M059J (cell line): Measurements from ENCODE around the gene CDKN2AIPNL. TPM values are rescaled to one million over a fixed set of nuclear protein-coding genes. Genes with fewer than 3 reads are reported as not detected.
"Not testable (repeated sequence)": the region's sequence is repeated elsewhere in the genome, so short reads cannot be mapped to it uniquely, and the experiment has no call there.

Source experiments
- DNase-seq: peaks from one replicate; pipeline ENCODE4 v3.0.0-alpha.2; 2012; ENCODE audit warnings: low read depth
- total RNA-seq: library from RNA; depleted of rRNA; stranded (reverse); fragments of >200 nt; shearing (Covaris generic); gene quantifications from 2 replicates; pipeline ENCODE4 v1.2.3, GENCODE V29; 2014

CDKN2AIPNL gene
- total RNA-seq, 1 experiment from 2014 or later, result 29.9 TPM

DNA sequence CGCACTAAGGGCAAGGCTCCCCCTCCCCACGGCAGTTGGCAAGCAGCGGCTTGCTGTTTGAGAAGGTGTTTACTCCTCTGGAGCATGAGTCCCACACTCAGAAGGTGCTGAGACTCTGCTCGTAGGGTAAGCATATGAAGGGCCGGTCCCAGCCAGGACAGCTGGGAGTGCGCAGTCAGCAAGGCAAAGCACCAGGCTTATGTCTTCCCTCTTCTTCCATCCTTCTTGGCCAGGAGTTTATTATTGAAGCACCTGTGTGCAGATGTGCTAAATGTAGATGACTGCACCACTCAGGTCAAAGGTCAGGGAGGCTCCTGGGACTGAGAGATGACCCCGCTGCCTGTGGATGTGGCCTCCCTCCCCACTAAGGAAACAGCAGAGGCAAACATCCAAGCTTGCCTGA lies 27.0 kb upstream of the CDKN2AIPNL start:
- no peak for DNase-seq

GRCh38 chr5:134437847-134438581 lies 26.3 kb upstream of the CDKN2AIPNL start:
- DNase-seq, result peak; percentile 69

GRCh38 chr5:134437340-134437846 lies 25.7 kb upstream of the CDKN2AIPNL start:
- DNase-seq, result no peak

DNA sequence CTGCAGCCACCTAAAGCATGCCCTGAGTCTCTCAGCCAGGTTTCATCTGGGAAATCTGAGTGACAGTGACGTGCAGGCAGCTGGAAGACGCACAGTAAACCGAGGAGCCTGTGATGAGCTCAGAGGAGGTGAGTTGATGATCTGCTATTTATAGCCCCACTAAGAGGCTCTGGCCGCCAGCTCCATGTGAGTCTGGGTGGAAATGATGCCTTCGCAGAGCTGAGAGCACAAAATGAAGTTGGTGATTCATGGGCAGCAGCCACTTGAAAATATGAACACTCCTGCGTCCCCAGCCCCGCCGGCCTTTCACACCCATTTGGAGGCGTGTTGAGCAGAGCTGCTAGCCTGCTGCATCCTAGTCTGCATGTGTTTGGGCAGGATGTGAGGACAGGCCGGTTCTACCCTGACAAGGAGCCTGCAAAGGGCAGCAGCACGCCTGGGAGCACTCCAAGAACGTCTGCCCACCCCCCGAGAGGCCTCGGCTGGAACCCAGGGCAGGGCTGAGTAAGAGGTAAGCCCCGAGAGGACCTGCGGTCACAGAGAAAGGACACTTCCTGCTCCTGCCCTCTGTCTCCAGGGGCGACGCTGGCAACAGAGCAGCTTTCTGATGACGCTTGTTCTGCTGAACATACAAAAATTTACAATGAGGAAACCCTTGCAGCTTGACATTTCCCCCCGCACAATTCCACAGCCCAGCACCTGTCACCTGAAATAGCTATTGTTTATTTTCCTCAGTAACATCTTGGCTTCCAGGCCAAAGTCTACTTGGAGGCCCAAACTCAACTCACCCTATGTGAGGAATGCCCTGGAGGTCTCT lies 25.1 kb upstream of the CDKN2AIPNL start:
- DNase-seq, result peak; percentile 96

DNA sequence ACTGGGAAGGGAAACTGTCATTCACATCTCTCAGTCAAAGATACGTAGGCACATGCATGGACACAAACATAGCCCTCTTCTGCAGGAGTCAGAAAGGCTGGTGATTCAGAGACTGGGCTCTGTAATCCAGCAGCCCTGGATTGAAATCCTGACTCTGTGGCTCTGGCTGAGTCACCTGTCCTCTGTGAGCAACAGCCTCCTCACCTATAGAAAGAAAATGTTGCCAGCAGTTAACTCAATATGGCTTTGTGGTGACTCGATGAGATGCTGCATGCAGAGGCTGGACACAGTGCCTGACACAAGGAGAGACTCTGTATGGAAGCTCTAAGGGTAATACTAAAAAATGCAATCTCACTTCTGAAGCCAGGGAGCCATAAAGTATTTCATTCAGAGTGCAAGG lies 23.9 kb upstream of the CDKN2AIPNL start:
- DNase-seq, result peak; percentile 86

DNA sequence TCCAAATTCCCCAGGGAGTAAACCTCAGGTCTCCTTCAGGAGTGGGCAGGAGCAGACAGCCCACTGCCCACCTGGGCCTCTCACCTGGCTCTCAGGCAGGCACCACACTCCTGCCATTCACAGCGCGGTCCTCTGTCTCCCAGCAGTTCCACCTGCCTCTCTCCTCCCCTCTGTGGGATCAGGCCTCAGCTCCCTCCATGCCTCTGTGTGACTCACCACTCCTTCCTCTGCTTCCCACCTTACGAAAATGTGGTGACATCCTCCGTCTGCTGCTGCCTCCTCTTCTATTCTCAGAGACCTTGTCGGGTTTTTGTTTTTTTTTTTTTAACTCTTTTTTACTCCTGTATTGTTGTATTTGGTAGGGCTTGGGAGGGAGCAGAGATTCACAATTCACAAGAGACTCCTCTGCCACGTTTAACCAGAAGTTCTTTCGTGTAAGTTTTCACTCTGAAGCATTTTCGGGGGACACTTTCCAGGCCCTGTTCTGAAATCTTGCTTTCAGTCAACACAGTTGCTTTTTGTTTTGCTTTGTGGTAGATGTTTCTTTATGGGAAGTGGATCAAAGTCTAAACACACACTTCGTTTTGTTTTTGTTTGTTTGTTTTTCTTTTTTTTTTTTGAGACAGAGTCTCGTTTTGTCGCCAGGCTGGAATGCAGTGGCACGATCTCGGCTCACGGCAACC lies 21.1 kb upstream of the CDKN2AIPNL start:
- DNase-seq, result peak; percentile 67

DNA sequence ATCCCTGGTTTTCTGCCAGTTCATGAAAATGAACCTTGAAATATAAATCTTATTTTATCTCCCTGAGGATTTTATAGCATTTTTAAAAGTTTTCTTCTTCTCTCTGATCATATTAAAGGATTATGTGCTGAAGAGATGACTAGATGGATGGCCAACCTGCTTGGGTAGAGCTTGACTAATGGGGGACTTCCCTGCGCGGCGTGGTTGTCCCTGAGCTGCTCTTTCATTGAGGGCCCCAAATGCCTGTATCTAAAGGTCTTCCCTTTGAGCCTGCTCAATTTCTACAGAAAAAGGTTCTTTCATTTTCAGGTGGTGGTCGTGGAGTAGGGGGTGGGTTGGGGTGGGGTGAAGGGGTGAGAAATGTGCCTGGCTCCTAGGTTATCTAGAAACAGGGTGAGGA lies 20.5 kb upstream of the CDKN2AIPNL start:
- no peak for DNase-seq

GRCh38 chr5:134430001-134430569 lies 18.4 kb upstream of the CDKN2AIPNL start:
- no peak for DNase-seq

GRCh38 chr5:134427540-134428041 lies 15.9 kb upstream of the CDKN2AIPNL start:
- no peak for DNase-seq

- DNase-seq, result no peak
Observed at GRCh38 chr5:134426361-134426760, 14.7 kb upstream of the CDKN2AIPNL start.

DNA sequence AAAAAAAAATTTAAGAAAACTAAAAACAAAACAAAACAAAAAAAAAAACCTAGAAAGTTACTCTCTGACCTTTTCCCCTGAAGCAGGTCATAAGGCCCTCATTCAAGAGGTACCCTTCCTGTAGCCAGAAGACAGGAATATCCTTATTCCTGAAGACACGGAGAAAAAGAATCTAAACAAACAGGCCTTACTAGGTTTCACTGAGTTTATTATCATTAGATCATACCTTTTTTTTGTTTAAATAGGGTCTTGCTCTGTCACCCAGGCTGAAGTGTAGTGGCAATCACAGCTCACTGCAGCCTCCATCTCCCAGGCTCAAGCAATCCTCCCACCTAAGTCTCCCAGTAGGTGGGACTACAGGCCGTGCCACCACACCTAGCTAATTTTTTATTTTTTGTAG lies 11.7 kb upstream of the CDKN2AIPNL start:
- no peak for DNase-seq

GRCh38 chr5:134422791-134423365 lies 11.2 kb upstream of the CDKN2AIPNL start:
- no peak for DNase-seq

GRCh38 chr5:134421038-134421437 lies 9.4 kb upstream of the CDKN2AIPNL start:
- not testable (repeated sequence) for DNase-seq

DNA sequence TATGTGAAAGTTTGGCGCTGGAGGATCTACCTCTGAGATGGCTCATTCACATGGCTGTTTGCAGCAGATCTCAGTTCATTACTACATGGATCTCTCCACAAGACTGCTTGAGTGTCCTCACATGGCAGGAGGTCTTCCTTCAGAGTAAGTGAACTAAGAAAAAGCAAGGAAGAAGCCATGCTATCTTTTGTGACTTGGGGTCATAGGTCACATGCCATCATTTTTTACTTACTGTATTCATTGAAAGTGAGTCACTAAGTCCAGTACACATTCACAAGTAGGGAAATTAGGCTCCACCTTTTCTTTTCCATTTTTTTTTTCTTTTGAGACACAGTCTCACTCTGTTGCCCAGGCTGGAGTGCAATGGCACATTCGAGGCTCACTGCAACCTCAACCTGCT lies 8.7 kb upstream of the CDKN2AIPNL start:
- DNase-seq, result peak; percentile 66

DNA sequence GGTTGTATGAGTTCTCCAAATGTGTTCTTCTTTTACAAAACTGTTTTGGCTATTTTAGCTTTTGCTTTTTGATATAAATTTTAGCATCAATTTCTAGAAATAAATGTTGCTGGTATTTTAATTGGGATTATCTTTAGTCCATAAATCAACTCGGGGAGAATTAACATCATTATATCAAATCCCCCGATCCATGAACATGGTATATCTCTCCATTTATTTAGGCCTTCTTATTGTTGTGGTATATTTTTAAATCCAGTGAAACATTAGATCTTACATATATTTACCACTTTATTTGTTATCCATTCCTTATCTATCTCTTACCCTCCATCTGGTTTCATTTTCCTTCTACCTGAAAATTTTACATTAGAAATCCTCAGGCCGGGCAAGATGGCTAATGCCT lies 7.3 kb upstream of the CDKN2AIPNL start:
- no peak for DNase-seq

- no peak for DNase-seq
Observed at GRCh38 chr5:134417707-134418106, 6.0 kb upstream of the CDKN2AIPNL start.

DNA sequence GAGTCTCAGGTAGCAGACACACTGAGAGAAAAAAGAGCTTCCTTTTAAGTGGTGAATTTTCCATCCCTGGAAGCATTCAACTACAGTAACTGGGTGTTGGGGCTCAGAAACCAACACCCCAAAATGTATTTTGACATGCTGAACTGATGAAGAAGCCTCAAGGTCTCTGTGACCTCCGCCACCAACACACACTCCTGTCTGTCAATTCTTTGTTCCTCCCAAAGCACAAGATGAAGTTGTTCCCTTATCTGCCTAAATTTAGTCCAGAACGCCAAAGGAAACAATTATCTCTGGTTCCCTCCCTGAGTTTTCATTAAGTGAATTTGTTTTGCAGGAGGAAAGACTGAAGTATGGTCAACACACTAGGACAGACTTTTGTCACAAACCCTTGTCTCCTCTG lies 1.4 kb upstream of the CDKN2AIPNL start:
- no peak for DNase-seq

- DNase-seq, result no peak
Observed at GRCh38 chr5:134411228-134411545, 494 bp downstream of the CDKN2AIPNL start.

DNA sequence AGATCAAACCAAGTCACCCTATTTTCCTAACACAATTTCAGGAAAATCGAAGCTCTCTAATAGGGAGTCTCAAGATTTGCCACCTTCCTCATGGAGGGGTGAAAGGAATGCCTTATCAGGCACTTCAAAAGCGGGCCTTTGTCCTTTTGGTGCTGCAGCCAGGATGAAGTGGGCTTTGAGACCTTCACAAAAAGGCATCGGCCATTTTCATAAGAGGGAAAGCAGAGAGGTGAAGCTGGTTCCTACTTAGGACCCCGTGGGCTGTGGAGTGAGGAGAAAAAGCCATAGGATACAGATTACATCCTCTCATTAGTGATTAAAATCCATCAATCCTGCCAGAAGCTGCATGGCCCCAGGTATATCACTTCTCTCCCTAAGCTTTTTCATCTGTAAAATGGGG lies 859 bp downstream of the CDKN2AIPNL start:
- DNase-seq, result no peak

DNA sequence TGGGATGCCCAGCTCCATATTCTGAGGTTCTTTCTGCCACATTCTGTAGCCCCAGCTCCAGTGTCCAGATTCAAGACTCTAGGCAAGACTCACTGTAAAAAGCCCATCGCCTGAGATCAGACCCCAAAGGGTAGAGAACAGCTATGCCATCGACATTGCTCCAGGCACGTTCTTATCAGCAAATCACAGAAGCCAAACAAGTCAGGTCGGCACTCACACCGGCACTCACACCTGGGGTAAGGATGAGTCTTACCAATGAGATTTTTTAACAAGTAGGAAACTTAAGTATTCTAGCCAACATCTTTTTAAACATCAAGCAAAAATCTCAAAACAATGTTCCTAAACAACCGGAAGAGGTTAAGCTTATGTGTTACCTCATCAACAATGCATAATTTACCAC lies 2.4 kb downstream of the CDKN2AIPNL start:
- no peak for DNase-seq

DNA sequence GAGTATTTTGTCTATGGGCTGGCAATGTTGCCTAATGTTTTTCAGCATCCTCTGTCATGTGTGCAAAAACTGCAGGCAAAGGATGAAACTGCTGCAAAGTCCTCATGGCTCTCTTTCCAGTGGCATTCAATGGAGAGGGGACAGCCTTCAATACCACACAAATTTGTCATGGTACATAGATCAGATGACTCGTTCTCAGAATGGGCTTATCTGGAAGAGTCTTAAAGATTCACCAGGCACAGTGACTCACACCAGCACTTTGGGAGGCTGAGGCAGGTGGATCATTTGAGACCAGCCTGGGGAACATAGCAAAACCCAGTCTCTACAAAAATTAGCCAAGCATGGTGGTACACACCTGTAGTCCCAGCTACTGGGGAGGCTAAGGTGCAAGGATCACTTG lies 5.3 kb downstream of the CDKN2AIPNL start:
- DNase-seq, result peak; percentile 40

- DNase-seq, result no peak
Observed at GRCh38 chr5:134403951-134404350, 7.7 kb downstream of the CDKN2AIPNL start.
